Breast epithelium (tissue), 4 donors: ENCODE data around the gene PRKD1. TPM values are rescaled to one million over a fixed set of nuclear protein-coding genes. Genes with fewer than 3 reads are reported as not detected.
A peak's percentile ranks its signal among the peaks of the same experiment; 100 is the strongest.

Experiments
- DNase-seq, 2 donors: peaks; one replicate each; pipeline ENCODE4 v3.0.0-alpha.2; 2019; ENCODE audit warnings: low spot score in 2 of 2
- H3K27ac ChIP-seq, 2 donors: fragments of 200-600 bp; sonication (generic) in 1 of 2; one replicate each; pipeline ENCODE4 v1.5.1; 2016 to 2019; ENCODE audit warnings: mild to moderate bottlenecking in 1 of 2
- H3K27me3 ChIP-seq, 2 donors: fragments of 200-600 bp; sonication (generic) in 1 of 2; one replicate each; pipeline versions ENCODE4 v1.5.1 to v1.6.0; 2017 to 2019; ENCODE audit warnings: control low read depth in 1 of 2, mild to moderate bottlenecking in 1 of 2
- H3K36me3 ChIP-seq: fragments of 200-600 bp; one replicate; pipeline ENCODE4 v1.5.1; 2019
- H3K4me1 ChIP-seq, 2 donors: fragments of 200-600 bp; sonication (generic); one replicate each; pipeline ENCODE4 v1.5.1; 2016 to 2019; ENCODE audit warnings: control low read depth in 1 of 2
- H3K4me3 ChIP-seq, 3 donors: fragments of 200-600 bp; sonication (generic); 1 replicate in 2 of 3; 2 replicates in 1 of 3; pipeline ENCODE4 v1.5.1; 2016 to 2019; ENCODE audit warnings: mild to moderate bottlenecking in 3 of 3, moderate library complexity in 2 of 3
- H3K9me3 ChIP-seq, 2 donors: fragments of 200-600 bp; sonication (generic) in 1 of 2; one replicate each; pipeline ENCODE4 v1.5.1; 2016 to 2019; ENCODE audit warnings: control low read depth in 1 of 2
- CTCF ChIP-seq, 3 donors: fragments of 450-650 bp; IDR thresholded peaks; one replicate each; pipeline ENCODE4 v1.5.1; 2016 to 2017; ENCODE audit warnings: antibody characterized with exemption in 3 of 3, mild to moderate bottlenecking in 3 of 3, moderate library complexity in 3 of 3
- POLR2A ChIP-seq: fragments of 450-650 bp; IDR thresholded peaks from one replicate; pipeline ENCODE4 v1.6.1; 2016; ENCODE audit warnings: antibody characterized with exemption, mild to moderate bottlenecking, moderate library complexity
- POLR2AphosphoS5 ChIP-seq, 3 donors: sonication (generic); formaldehyde crosslinking; IDR thresholded peaks; one replicate each; pipeline ENCODE4 v1.6.1; 2017; ENCODE audit warnings: antibody characterized with exemption in 3 of 3
- intact Hi-C: fragments of 100-400 bp; cut with DNase I; formaldehyde crosslinking; loops from one replicate; pipeline ENCODE4 v1.15.1; 2023; ENCODE audit warnings: low total_unique reads
- total RNA-seq, 3 donors: library from RNA; depleted of rRNA; stranded (reverse); fragments of >200 nt; gene quantifications; one replicate each; pipeline ENCODE4 v1.1.0, GENCODE V29; 2016

The PRKD1 gene
- total RNA-seq, 3 donors from 2014 or later: 14.1 to 26.1 (median 22.7) TPM

GRCh38 chr14:29941401-29941800 is 13.8 kb upstream of the PRKD1 start:
- TF ChIP-seq POLR2AphosphoS5 (IDR thresholded peaks at IDR 0.05) (no peak), POLR2A (no peak), CTCF (IDR thresholded peaks at IDR 0.05) (no peak)
- H3K36me3 ChIP-seq: no peaks in the 10 kb centered on the region
- no peaks in the 10 kb centered on the region for H3K4me1 ChIP-seq
- no peaks in the 10 kb centered on the region for H3K27me3 ChIP-seq
- intact Hi-C loops: no loop called here
- H3K27ac ChIP-seq: no peak overlapping the region
- DNase-seq: no peak
- peaks cover 0 to 3% of the 10 kb centered on the region in 2 donors for H3K9me3 ChIP-seq
- H3K4me3 ChIP-seq: no peak overlapping the region

GRCh38 chr14:29940482-29940881 is 12.8 kb upstream of the PRKD1 start:
- Histone ChIP-seq H3K4me1 (no peaks in the 10 kb centered on the region), H3K27me3 (no peaks in the 10 kb centered on the region), H3K36me3 (no peaks in the 10 kb centered on the region), H3K27ac (no peak overlapping the region), H3K9me3 (no peaks in the 10 kb centered on the region), H3K4me3 (no peak overlapping the region)
- no peak for DNase-seq
- intact Hi-C loops: no loop called here
- TF ChIP-seq POLR2A (no peak), CTCF (IDR thresholded peaks at IDR 0.05) (no peak), POLR2AphosphoS5 (IDR thresholded peaks at IDR 0.05) (no peak)

GRCh38 chr14:29937116-29937515 is 9.5 kb upstream of the PRKD1 start:
- H3K4me3 ChIP-seq: no peak overlapping the region
- no peaks in the 10 kb centered on the region for H3K27me3 ChIP-seq
- no peak for TF ChIP-seq POLR2AphosphoS5 (IDR thresholded peaks at IDR 0.05)
- no peaks in the 10 kb centered on the region for H3K36me3 ChIP-seq
- H3K9me3 ChIP-seq: no peaks in the 10 kb centered on the region
- H3K4me1 ChIP-seq: no peaks in the 10 kb centered on the region
- no peak for DNase-seq
- intact Hi-C loops: no loop called here
- H3K27ac ChIP-seq: no peak overlapping the region

- H3K36me3 ChIP-seq: no peaks in the 10 kb centered on the region
- TF ChIP-seq POLR2A (no peak), POLR2AphosphoS5 (IDR thresholded peaks at IDR 0.05) (no peak), CTCF (IDR thresholded peaks at IDR 0.05) (no peak)
- intact Hi-C loops: no loop called here
- H3K27me3 ChIP-seq: no peaks in the 10 kb centered on the region
- H3K9me3 ChIP-seq: no peaks in the 10 kb centered on the region
- no peak overlapping the region for H3K4me3 ChIP-seq
- no peak for DNase-seq
- H3K4me1 ChIP-seq: peaks cover 0 to 8% of the 10 kb centered on the region in 2 donors
- no peak overlapping the region for H3K27ac ChIP-seq
Observed at GRCh38 chr14:29930283-29930682, 2.6 kb upstream of the PRKD1 start.

GRCh38 chr14:29928117-29928640 is 532 bp upstream of the PRKD1 start:
- H3K36me3 ChIP-seq: no peaks in the 10 kb centered on the region
- peaks cover 0 to 8% of the 10 kb centered on the region in 2 donors for H3K4me1 ChIP-seq
- intact Hi-C loops: no loop called here
- no peaks in the 10 kb centered on the region for H3K9me3 ChIP-seq
- H3K27ac ChIP-seq: peak overlapping the region; percentile 76 to 87
- TF ChIP-seq POLR2AphosphoS5 (IDR thresholded peaks at IDR 0.05) (no peak), CTCF (IDR thresholded peaks at IDR 0.05) (no peak), POLR2A (no peak)
- no peaks in the 10 kb centered on the region for H3K27me3 ChIP-seq
- DNase-seq: no peak
- peak overlapping the region; percentile 60 to 75 (median 75) for H3K4me3 ChIP-seq
